ENCODE data around the gene FRMD4A. TPM values are rescaled to one million over a fixed set of nuclear protein-coding genes. Genes with fewer than 3 reads are reported as not detected.
"Not testable (repeated sequence)": the region's sequence is repeated elsewhere in the genome, so short reads cannot be mapped to it uniquely, and the experiment has no call there.

Gene FRMD4A
- total RNA-seq, 4 donors from 2014 or later = 13.7 to 27.2 (median 19.6) TPM

DNA sequence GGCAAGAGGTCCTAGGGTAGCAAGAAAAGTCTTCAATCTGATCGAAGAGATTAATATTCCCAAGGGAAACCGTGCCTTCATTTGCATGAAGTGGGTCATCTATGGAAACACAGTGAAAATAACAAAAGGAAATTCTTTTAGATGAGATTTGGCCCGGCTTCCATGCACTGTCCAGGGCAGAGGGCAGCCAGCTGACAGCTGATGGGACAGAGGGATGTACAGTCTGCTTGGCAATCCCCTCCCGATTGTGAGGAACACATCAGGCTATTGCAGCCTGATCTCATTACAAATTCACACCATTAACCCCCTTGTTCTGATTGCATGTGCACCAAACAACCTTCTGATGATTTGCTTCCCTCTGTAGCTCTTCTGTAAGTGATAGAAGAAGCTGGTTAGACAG is 105.3 kb downstream of the FRMD4A start:
- TF ChIP-seq POLR2AphosphoS5 (IDR thresholded peaks at IDR 0.05) = no peak
- no peak for TF ChIP-seq POLR2A (IDR thresholded peaks at IDR 0.05)
- no peak overlapping the region for H3K27ac ChIP-seq
- no peaks in the 10 kb centered on the region for H3K9me3 ChIP-seq
- no peak for ATAC-seq
- 69 to 76% methylated on average over 2 to 4 of the region's 4 CpGs for WGBS, 2 donors (ENCODE audit: low coverage in 1 of 2)
- no peaks in the 10 kb centered on the region for H3K27me3 ChIP-seq
- no peaks in the 10 kb centered on the region for H3K4me1 ChIP-seq
- no peak overlapping the region for H3K4me3 ChIP-seq
- no peaks in the 10 kb centered on the region for H3K36me3 ChIP-seq

DNA sequence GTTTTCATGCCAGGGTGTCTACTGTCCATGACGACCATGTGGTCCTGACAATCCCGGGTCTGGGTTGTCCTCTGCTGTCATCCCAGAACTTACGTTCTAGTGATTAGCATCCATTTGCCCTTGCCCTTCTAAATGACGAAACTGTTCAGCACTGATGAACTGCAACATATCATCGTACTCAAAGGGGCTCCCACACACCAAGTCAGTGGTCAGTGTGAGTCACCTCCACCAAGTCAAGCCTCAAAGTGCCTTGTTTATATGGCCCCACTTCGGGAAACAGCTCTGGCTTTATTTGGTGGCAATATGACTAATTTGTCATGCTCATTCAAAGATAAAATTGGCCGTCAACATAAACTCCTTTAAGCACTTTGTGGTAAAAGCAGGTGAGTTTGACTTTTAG is 110.7 kb downstream of the FRMD4A start:
- 77 to 81% methylated on average over 6 to 7 of the region's 7 CpGs for WGBS, 2 donors (ENCODE audit: low coverage in 1 of 2)
- H3K36me3 ChIP-seq = no peaks in the 10 kb centered on the region
- no peak for ATAC-seq
- H3K27ac ChIP-seq = no peak overlapping the region
- H3K4me1 ChIP-seq = no peaks in the 10 kb centered on the region
- H3K9me3 ChIP-seq = no peaks in the 10 kb centered on the region
- no peaks in the 10 kb centered on the region for H3K27me3 ChIP-seq
- TF ChIP-seq POLR2AphosphoS5 (IDR thresholded peaks at IDR 0.05) (no peak), POLR2A (IDR thresholded peaks at IDR 0.05) (no peak), EP300 (IDR thresholded peaks at IDR 0.05) (no peak)
- TF ChIP-seq, protein P1, sequence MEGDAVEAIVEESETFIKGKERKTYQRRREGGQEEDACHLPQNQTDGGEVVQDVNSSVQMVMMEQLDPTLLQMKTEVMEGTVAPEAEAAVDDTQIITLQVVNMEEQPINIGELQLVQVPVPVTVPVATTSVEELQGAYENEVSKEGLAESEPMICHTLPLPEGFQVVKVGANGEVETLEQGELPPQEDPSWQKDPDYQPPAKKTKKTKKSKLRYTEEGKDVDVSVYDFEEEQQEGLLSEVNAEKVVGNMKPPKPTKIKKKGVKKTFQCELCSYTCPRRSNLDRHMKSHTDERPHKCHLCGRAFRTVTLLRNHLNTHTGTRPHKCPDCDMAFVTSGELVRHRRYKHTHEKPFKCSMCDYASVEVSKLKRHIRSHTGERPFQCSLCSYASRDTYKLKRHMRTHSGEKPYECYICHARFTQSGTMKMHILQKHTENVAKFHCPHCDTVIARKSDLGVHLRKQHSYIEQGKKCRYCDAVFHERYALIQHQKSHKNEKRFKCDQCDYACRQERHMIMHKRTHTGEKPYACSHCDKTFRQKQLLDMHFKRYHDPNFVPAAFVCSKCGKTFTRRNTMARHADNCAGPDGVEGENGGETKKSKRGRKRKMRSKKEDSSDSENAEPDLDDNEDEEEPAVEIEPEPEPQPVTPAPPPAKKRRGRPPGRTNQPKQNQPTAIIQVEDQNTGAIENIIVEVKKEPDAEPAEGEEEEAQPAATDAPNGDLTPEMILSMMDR (IDR thresholded peaks at IDR 0.05) = no peak
- H3K4me3 ChIP-seq = no peak overlapping the region

DNA sequence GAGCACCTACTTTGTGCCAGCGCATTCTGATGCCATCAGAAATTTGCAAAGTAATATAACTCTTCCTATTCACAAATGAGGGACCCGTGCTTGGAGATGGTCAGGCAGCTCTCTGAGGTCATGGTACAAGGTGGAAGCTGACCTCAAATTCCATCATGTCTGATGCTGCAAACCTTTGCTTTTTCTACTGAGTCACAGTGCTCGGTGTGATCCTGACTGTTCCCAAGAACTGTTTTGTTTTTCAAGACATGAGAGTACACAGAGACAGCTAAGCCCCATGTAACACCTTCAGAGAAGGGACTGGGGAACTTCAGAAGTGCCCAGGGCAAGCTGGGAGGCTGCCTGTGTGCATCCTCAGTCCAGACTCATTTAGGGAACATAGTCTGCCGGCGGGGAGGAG is 111.3 kb downstream of the FRMD4A start:
- H3K4me3 ChIP-seq = no peak overlapping the region
- WGBS, 2 donors (ENCODE audit: low coverage in 1 of 2) = 82 to 92% methylated on average over 2 to 4 of the region's 5 CpGs
- no peak overlapping the region for H3K27ac ChIP-seq
- no peaks in the 10 kb centered on the region for H3K27me3 ChIP-seq
- ATAC-seq = no peak
- TF ChIP-seq POLR2A (IDR thresholded peaks at IDR 0.05) (no peak), POLR2AphosphoS5 (IDR thresholded peaks at IDR 0.05) (no peak), EP300 (IDR thresholded peaks at IDR 0.05) (no peak)
- TF ChIP-seq, protein P1 (IDR thresholded peaks at IDR 0.05) = no peak
- no peaks in the 10 kb centered on the region for H3K9me3 ChIP-seq
- H3K4me1 ChIP-seq = no peaks in the 10 kb centered on the region
- no peaks in the 10 kb centered on the region for H3K36me3 ChIP-seq

DNA sequence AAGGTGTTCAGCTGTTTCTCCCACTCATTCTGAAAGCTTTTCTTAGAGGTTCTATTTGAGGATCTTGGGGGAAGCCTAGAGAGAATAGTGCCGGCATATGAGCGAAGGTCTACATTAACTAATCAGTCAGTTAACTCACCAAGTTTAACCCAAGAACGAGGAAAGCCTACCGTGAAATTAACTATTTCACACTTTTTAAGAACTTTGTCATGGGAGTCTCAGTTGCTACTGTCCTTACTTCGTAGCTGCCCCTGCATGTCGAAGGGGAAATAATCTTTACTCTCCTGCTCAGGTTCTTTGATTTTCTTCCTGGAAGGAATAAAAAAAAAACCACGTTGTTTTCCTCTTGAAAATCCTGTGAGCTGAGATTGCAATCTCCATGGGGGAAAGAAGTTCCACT is 115.1 kb downstream of the FRMD4A start:
- Histone ChIP-seq H3K36me3 (no peaks in the 10 kb centered on the region), H3K4me1 (no peaks in the 10 kb centered on the region), H3K27me3 (no peaks in the 10 kb centered on the region), H3K4me3 (no peak overlapping the region), H3K9me3 (no peaks in the 10 kb centered on the region), H3K27ac (no peak overlapping the region)
- TF ChIP-seq POLR2AphosphoS5 (IDR thresholded peaks at IDR 0.05) (no peak), EP300 (IDR thresholded peaks at IDR 0.05) (no peak), POLR2A (IDR thresholded peaks at IDR 0.05) (no peak)
- TF ChIP-seq, protein P1 (IDR thresholded peaks at IDR 0.05) = no peak
- ATAC-seq = no peak
- WGBS, 2 donors (ENCODE audit: low coverage in 1 of 2) = 77 to 81% methylated on average over 7 of the region's 7 CpGs

DNA sequence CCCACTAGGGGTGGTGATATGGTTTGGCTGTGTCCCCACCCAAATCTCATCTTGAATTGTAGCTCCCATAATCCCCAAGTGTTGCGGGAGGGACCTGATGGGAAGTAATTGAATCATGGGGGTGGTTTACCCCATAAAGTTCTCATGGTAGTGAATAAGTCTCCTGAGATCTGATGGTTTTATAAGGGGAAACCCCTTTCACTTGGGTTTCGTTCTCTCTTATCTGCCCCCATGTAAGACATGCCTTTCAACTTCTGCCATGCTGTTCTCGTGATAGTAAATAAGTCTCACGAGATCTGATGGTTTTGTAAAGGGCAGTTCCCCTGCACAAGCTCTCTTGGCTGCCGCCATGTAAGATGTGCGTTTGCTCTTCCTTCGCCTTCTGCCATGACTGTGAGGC is 117.0 kb downstream of the FRMD4A start:
- not testable (repeated sequence) for ATAC-seq, H3K9me3 ChIP-seq, H3K4me3 ChIP-seq, H3K36me3 ChIP-seq, H3K27me3 ChIP-seq, H3K4me1 ChIP-seq, H3K27ac ChIP-seq
- 76 to 87% methylated on average over 6 to 7 of the region's 7 CpGs for whole genome bisulfite sequencing, 2 donors (ENCODE audit: low coverage in 1 of 2)

DNA sequence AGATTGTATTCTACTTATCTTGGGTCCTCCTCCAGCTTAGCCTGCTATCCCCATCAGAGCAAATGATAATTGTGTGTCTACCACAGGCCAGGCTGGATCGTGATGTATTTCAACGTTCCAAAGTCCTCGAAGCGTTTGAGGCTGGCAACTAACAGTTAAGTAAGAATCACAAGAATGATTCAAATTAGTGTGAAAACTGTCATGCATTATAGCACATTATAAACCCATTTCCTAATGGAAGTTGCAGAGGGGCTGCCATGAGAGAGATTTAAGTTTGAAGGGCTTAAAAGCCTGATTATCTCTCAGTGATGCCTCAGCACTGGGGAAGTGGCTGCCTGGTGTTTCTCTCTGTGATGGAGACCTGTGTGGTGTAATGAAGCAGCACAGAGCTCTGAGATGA is 119.1 kb downstream of the FRMD4A start:
- Histone ChIP-seq H3K36me3 (no peaks in the 10 kb centered on the region), H3K4me3 (no peak overlapping the region), H3K27me3 (no peaks in the 10 kb centered on the region), H3K27ac (no peak overlapping the region), H3K4me1 (no peaks in the 10 kb centered on the region), H3K9me3 (no peaks in the 10 kb centered on the region)
- 80 to 83% methylated on average over 1 to 4 of the region's 4 CpGs for WGBS, 2 donors (ENCODE audit: low coverage in 1 of 2)
- ATAC-seq = no peak
- no peak for TF ChIP-seq POLR2AphosphoS5 (IDR thresholded peaks at IDR 0.05)
- TF ChIP-seq POLR2A (IDR thresholded peaks at IDR 0.05) = no peak
- TF ChIP-seq EP300 (IDR thresholded peaks at IDR 0.05) = no peak
- TF ChIP-seq, protein P1 (IDR thresholded peaks at IDR 0.05) = no peak
